HFFc6 (cell line): ENCODE results near the gene PPP6R1. TPM values are rescaled to one million over a fixed set of nuclear protein-coding genes. Genes with fewer than 3 reads are reported as not detected.

Source experiments
- DNase-seq: peaks from one replicate; pipeline ENCODE4 v3.0.0-alpha.2; 2018
- H3K27ac Mint-ChIP-seq: 2 replicates; pipeline ENCODE4 v1.8.0; 2020; ENCODE audit warnings: mild to moderate bottlenecking, mixed read lengths
- H3K27me3 Mint-ChIP-seq: 2 replicates; pipeline ENCODE4 v1.8.0; 2021; ENCODE audit warnings: mild to moderate bottlenecking, moderate library complexity, mixed read lengths; ENCODE audit not compliant: insufficient read depth
- H3K36me3 Mint-ChIP-seq: 2 replicates; pipeline ENCODE4 v1.8.0; 2021; ENCODE audit warnings: low read depth, mixed read lengths
- H3K4me1 Mint-ChIP-seq: 2 replicates; pipeline ENCODE4 v1.8.0; 2020; ENCODE audit warnings: low read depth, mixed read lengths
- H3K4me3 Mint-ChIP-seq: 2 replicates; pipeline ENCODE4 v1.8.0; 2020; ENCODE audit warnings: mild to moderate bottlenecking, moderate library complexity, mixed read lengths
- H3K9me3 Mint-ChIP-seq: 2 replicates; pipeline ENCODE4 v1.8.0; 2020; ENCODE audit warnings: mild to moderate bottlenecking, mixed read lengths
- total RNA-seq, 6 experiments: library from RNA; stranded (reverse); fragmentation: NEBNext Ultra II Directional; extraction: Animal tissue kit (Norgen Biotek cat#: 25700); gene quantifications; 2 replicates in 1 of 6; 3 replicates in 5 of 6; pipeline ENCODE4 v1.2.3, GENCODE V29; 2021
- TF ChIP-seq, protein P1 (sequence below): fragments of 200-600 bp; sonication (generic); IDR thresholded peaks from 2 replicates; pipeline ENCODE4 v1.5.0; 2021; ENCODE audit warnings: antibody characterized with exemption, mild to moderate bottlenecking

PPP6R1 gene
- total RNA-seq, 6 experiments from 2014 or later: 85.8 to 93.7 (median 88.9) TPM

DNA sequence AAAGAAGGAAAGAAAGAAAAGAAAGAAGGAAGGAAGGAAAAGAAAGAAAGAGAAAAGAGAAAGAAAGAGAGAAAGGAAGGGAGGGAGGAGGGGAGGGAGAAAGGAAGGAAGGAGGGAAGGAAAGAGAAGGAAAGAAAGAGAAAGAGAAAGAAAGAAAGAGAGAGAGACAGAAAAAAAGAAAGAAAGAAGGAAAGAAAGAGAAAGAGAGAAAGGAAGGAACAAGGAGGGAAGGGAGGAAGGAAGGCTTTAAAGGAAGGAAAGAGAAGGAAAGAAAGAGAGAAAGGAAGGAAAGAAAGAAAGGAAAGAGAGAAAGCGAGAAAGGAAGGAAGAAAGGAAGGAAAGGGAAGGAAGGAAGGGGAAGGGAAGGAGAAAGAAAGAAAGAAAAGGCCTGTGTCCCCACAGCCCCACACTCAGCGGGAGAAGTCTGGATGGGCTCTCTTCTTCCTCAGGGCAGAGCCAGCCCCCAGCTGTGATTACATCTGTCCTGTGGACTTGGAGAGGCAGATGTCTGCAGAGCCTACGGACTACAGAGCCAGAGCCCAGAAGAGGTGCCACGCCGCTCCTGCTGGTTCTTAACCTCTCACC is 59.1 kb downstream of the PPP6R1 start:
- Mint-ChIP-seq H3K9me3 (no peaks in the 10 kb centered on the region), H3K27ac (no peak overlapping the region), H3K36me3 (no peaks in the 10 kb centered on the region), H3K4me1 (no peaks in the 10 kb centered on the region), H3K4me3 (no peak overlapping the region), H3K27me3 (peaks cover under 1% of the 10 kb centered on the region)
- TF ChIP-seq, protein P1, sequence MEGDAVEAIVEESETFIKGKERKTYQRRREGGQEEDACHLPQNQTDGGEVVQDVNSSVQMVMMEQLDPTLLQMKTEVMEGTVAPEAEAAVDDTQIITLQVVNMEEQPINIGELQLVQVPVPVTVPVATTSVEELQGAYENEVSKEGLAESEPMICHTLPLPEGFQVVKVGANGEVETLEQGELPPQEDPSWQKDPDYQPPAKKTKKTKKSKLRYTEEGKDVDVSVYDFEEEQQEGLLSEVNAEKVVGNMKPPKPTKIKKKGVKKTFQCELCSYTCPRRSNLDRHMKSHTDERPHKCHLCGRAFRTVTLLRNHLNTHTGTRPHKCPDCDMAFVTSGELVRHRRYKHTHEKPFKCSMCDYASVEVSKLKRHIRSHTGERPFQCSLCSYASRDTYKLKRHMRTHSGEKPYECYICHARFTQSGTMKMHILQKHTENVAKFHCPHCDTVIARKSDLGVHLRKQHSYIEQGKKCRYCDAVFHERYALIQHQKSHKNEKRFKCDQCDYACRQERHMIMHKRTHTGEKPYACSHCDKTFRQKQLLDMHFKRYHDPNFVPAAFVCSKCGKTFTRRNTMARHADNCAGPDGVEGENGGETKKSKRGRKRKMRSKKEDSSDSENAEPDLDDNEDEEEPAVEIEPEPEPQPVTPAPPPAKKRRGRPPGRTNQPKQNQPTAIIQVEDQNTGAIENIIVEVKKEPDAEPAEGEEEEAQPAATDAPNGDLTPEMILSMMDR: no peak
- no peak for DNase-seq

DNA sequence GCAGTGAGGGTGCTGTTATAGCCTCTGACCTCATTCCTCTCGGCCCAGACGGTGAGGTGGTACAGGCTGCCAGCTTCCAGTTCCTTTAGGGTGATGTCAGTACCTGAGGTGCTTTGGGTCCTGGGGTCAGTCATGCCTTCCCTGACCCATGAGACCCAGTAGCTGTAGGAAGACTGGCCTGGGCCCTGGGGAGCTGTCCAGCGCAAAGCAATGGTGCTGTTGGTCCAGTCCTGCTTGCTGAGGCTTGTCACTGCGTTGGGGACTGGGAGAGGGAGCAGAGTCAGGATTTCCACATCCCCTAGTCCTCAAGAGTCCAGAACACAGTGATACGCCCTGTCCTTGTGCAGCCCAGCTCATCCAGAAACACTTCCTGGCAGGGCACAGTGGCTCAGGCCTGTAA is 60.2 kb downstream of the PPP6R1 start:
- Mint-ChIP-seq H3K27ac (no peak overlapping the region), H3K36me3 (no peaks in the 10 kb centered on the region), H3K4me1 (no peaks in the 10 kb centered on the region), H3K4me3 (no peak overlapping the region), H3K27me3 (no peaks in the 10 kb centered on the region; the same call in 1 of the 2 replicates), H3K9me3 (no peaks in the 10 kb centered on the region)
- DNase-seq: no peak
- TF ChIP-seq, protein P1: no peak

DNA sequence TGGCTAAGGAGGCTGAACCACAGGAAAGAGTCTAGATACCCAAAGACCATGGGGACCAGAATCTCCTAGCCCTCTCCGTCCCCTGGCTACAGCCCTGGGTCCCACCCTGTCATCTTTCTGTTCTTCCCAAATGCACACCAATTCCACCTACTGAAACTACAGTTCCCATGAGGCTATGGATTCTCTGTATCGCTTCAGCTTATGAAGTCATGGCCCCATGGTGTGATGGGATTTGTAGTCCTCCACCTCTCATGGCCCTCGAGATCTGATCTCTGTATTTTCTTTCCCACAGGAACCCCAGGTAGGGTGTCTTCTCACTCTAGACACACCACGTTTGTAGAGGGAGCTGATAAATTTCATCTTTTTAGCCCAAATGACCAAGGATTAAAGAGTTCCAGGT is 61.3 kb downstream of the PPP6R1 start:
- Mint-ChIP-seq H3K9me3 (no peaks in the 10 kb centered on the region), H3K4me1 (no peaks in the 10 kb centered on the region), H3K27me3 (no peaks in the 10 kb centered on the region; the same call in 1 of the 2 replicates), H3K4me3 (no peak overlapping the region), H3K27ac (no peak overlapping the region), H3K36me3 (no peaks in the 10 kb centered on the region)
- TF ChIP-seq, protein P1: no peak
- no peak for DNase-seq

DNA sequence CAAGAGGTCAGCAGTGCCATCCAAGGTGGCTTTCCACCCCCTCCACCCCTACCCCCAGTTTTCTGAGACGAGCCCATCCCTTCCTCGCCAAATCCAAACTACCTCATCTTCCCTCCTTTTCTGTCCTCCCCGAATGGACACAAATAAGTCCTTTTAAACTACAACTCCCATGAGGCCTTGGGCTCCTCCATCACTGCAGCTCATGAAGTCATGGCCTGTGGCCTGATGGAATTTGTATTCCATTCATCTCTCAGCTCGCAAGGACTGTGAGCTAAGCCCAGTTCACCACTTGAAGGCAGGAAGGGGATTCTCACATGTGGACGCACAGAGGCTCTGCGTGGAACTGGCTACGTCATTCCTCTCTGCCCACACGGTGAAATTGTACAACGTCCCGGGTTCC is 62.0 kb downstream of the PPP6R1 start:
- H3K27ac Mint-ChIP-seq: no peak overlapping the region
- H3K27me3 Mint-ChIP-seq: no peaks in the 10 kb centered on the region; the same call in 1 of the 2 replicates
- no peak overlapping the region for H3K4me3 Mint-ChIP-seq
- H3K4me1 Mint-ChIP-seq: no peaks in the 10 kb centered on the region
- H3K9me3 Mint-ChIP-seq: no peaks in the 10 kb centered on the region
- DNase-seq: peak; percentile 11
- TF ChIP-seq, protein P1: no peak
- no peaks in the 10 kb centered on the region for H3K36me3 Mint-ChIP-seq

DNA sequence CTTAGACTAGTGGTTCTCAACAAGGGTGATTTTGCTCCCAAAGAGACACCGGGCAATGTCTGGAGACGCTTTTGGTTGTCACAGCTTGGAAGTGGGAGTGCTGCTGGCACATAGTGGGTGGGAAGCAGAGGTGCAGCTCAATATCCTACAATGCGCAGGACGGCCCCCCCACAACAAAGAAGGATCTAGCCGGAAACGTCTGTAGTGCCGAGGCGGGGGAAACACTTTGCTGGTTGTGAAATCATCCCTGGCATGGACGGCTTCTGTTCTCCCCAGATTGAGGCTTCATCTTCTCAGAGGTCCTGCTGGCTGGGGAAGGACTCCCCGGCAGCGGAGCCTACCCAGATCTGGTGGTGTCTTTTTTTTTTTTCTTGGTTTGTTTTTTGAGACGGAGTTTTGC is 65.3 kb downstream of the PPP6R1 start:
- Mint-ChIP-seq H3K4me3 (no peak overlapping the region), H3K4me1 (peaks cover 13% of the 10 kb centered on the region), H3K36me3 (no peaks in the 10 kb centered on the region), H3K27ac (no peak overlapping the region), H3K27me3 (peaks cover 5% of the 10 kb centered on the region; the same call in 1 of the 2 replicates), H3K9me3 (no peaks in the 10 kb centered on the region)
- TF ChIP-seq, protein P1: no peak
- no peak for DNase-seq
